Muscle layer of duodenum (tissue), 2 donors: ENCODE results near the gene ZNF92.
"Not testable (repeated sequence)": the region's sequence is repeated elsewhere in the genome, so short reads cannot be mapped to it uniquely, and the experiment has no call there.

Experiments
- H3K27ac ChIP-seq: one replicate; pipeline ENCODE4 v1.7.0; 2013; ENCODE audit warnings: mild to moderate bottlenecking, low read length
- H3K27me3 ChIP-seq: one replicate; pipeline ENCODE4 v1.7.0; 2013; ENCODE audit warnings: low read depth, mild to moderate bottlenecking, control low read depth, low read length
- H3K36me3 ChIP-seq, 2 donors: one replicate each; pipeline ENCODE4 v1.7.0; 2013; ENCODE audit warnings: low read length in 2 of 2, control low read depth in 1 of 2, mild to moderate bottlenecking in 1 of 2; ENCODE audit not compliant: insufficient read depth in 2 of 2, control insufficient read depth in 1 of 2
- H3K4me1 ChIP-seq, 2 donors: one replicate each; pipeline ENCODE4 v1.7.0; 2013; ENCODE audit warnings: low read length in 2 of 2, mild to moderate bottlenecking in 2 of 2, control low read depth in 1 of 2, moderate library complexity in 1 of 2; ENCODE audit not compliant: insufficient read depth in 2 of 2, control insufficient read depth in 1 of 2
- H3K4me3 ChIP-seq, 2 donors: one replicate each; pipeline ENCODE4 v1.7.0; 2013; ENCODE audit warnings: low read length in 2 of 2, low read depth in 1 of 2, mild to moderate bottlenecking in 1 of 2
- H3K9me3 ChIP-seq, 2 donors: one replicate each; pipeline ENCODE4 v1.7.0; 2013; ENCODE audit warnings: low read length in 2 of 2, control low read depth in 1 of 2, mild to moderate bottlenecking in 1 of 2; ENCODE audit not compliant: control insufficient read depth in 1 of 2
- donor health status: healthy.

The ZNF92 gene

GRCh38 chr7:65429642-65430343, 56.1 kb downstream of the ZNF92 start:
- H3K36me3 ChIP-seq = no peaks in the 10 kb centered on the region
- no peaks in the 10 kb centered on the region for H3K4me1 ChIP-seq
- H3K9me3 ChIP-seq = peaks cover 0 to 7% of the 10 kb centered on the region in 2 donors
- H3K4me3 ChIP-seq = no peak overlapping the region
- H3K27ac ChIP-seq = no peak overlapping the region
- no peaks in the 10 kb centered on the region for H3K27me3 ChIP-seq

- Histone ChIP-seq H3K4me1 (no peaks in the 10 kb centered on the region), H3K27me3 (no peaks in the 10 kb centered on the region), H3K36me3 (no peaks in the 10 kb centered on the region), H3K27ac (no peak overlapping the region), H3K9me3 (peaks cover 0 to 7% of the 10 kb centered on the region in 2 donors), H3K4me3 (no peak overlapping the region)
Measured at GRCh38 chr7:65430344-65431186, 56.9 kb downstream of the ZNF92 start.

GRCh38 chr7:65434307-65434706, 60.7 kb downstream of the ZNF92 start:
- Histone ChIP-seq H3K9me3 (peaks cover 0 to 7% of the 10 kb centered on the region in 2 donors), H3K4me1 (no peaks in the 10 kb centered on the region), H3K27ac (no peak overlapping the region), H3K4me3 (no peak overlapping the region), H3K27me3 (no peaks in the 10 kb centered on the region), H3K36me3 (no peaks in the 10 kb centered on the region)

GRCh38 chr7:65436163-65436562, 62.5 kb downstream of the ZNF92 start:
- Histone ChIP-seq H3K9me3 (no peaks in the 10 kb centered on the region), H3K27me3 (no peaks in the 10 kb centered on the region)

GRCh38 chr7:65438598-65438997, 64.9 kb downstream of the ZNF92 start:
- no peaks in the 10 kb centered on the region for H3K4me1 ChIP-seq
- no peaks in the 10 kb centered on the region for H3K9me3 ChIP-seq
- H3K36me3 ChIP-seq = no peaks in the 10 kb centered on the region
- no peak overlapping the region for H3K4me3 ChIP-seq
- no peaks in the 10 kb centered on the region for H3K27me3 ChIP-seq
- no peak overlapping the region for H3K27ac ChIP-seq

More at GRCh38 chr7:65436163-65436562, 62.5 kb downstream of the ZNF92 start:
- Histone ChIP-seq H3K4me3 (no peak overlapping the region), H3K4me1 (no peaks in the 10 kb centered on the region), H3K27ac (no peak overlapping the region), H3K36me3 (no peaks in the 10 kb centered on the region)

GRCh38 chr7:65441010-65441409, 67.4 kb downstream of the ZNF92 start:
- Histone ChIP-seq H3K27me3 (no peaks in the 10 kb centered on the region), H3K9me3 (no peaks in the 10 kb centered on the region), H3K27ac (no peak overlapping the region), H3K4me1 (no peaks in the 10 kb centered on the region), H3K4me3 (no peak overlapping the region), H3K36me3 (no peaks in the 10 kb centered on the region)

- Histone ChIP-seq H3K27me3 (no peaks in the 10 kb centered on the region), H3K9me3 (no peaks in the 10 kb centered on the region), H3K4me1 (no peaks in the 10 kb centered on the region), H3K27ac (no peak overlapping the region), H3K4me3 (no peak overlapping the region), H3K36me3 (no peaks in the 10 kb centered on the region)
Measured at GRCh38 chr7:65444205-65444842, 70.7 kb downstream of the ZNF92 start.

GRCh38 chr7:65444899-65445823, 71.5 kb downstream of the ZNF92 start:
- Histone ChIP-seq H3K27me3 (no peaks in the 10 kb centered on the region), H3K27ac (no peak overlapping the region), H3K4me1 (no peaks in the 10 kb centered on the region), H3K36me3 (no peaks in the 10 kb centered on the region), H3K4me3 (no peak overlapping the region), H3K9me3 (no peaks in the 10 kb centered on the region)

GRCh38 chr7:65447041-65447440, 73.4 kb downstream of the ZNF92 start:
- not testable (repeated sequence) for H3K27ac ChIP-seq, H3K4me3 ChIP-seq, H3K27me3 ChIP-seq, H3K4me1 ChIP-seq, H3K36me3 ChIP-seq, H3K9me3 ChIP-seq

GRCh38 chr7:65448816-65449504, 75.3 kb downstream of the ZNF92 start:
- Histone ChIP-seq H3K27me3 (no peaks in the 10 kb centered on the region), H3K4me1 (no peaks in the 10 kb centered on the region), H3K9me3 (no peaks in the 10 kb centered on the region), H3K36me3 (no peaks in the 10 kb centered on the region), H3K4me3 (no peak overlapping the region), H3K27ac (no peak overlapping the region)
